Aorta (tissue), 5 donors: Measurements from ENCODE around the gene PTGES2. TPM values are rescaled to one million over a fixed set of nuclear protein-coding genes. Genes with fewer than 3 reads are reported as not detected.

Source experiments
- ATAC-seq: fragments of 200-7000 bp; cut with Tn5 transposase; one replicate; pipeline ENCODE4 v1.9.1; 2022; ENCODE audit warnings: moderate library complexity; ENCODE audit not compliant: low FRiP score
- DNase-seq, 2 donors: peaks; one replicate each; pipeline ENCODE4 v3.0.0-alpha.2; 2020
- H3K27ac ChIP-seq, 2 donors: one replicate each; pipeline ENCODE4 v1.5.1; 2013; ENCODE audit warnings: low read length in 2 of 2, mild to moderate bottlenecking in 2 of 2, moderate library complexity in 2 of 2, control low read depth in 1 of 2, inconsistent platforms in 1 of 2, low read depth in 1 of 2
- H3K27me3 ChIP-seq, 2 donors: one replicate each; pipeline ENCODE4 v1.6.1; 2013; ENCODE audit warnings: control low read depth in 1 of 2, low read length in 1 of 2, mild to moderate bottlenecking in 1 of 2, moderate library complexity in 1 of 2; ENCODE audit not compliant: insufficient read depth in 2 of 2, control insufficient read depth in 1 of 2
- H3K36me3 ChIP-seq, 2 donors: one replicate each; pipeline ENCODE4 v1.6.1; 2013; ENCODE audit warnings: control low read depth in 1 of 2, low read length in 1 of 2, mild to moderate bottlenecking in 1 of 2; ENCODE audit not compliant: insufficient read depth in 2 of 2, control insufficient read depth in 1 of 2
- H3K4me1 ChIP-seq, 2 donors: one replicate each; pipeline ENCODE4 v1.6.1; 2013; ENCODE audit warnings: low read length in 2 of 2, control low read depth in 1 of 2, mild to moderate bottlenecking in 1 of 2, moderate library complexity in 1 of 2; ENCODE audit not compliant: insufficient read depth in 2 of 2, control insufficient read depth in 1 of 2
- H3K4me3 ChIP-seq, 2 donors: one replicate each; pipeline ENCODE4 v1.5.1; 2013; ENCODE audit warnings: low read length in 2 of 2, control low read depth in 1 of 2, mild to moderate bottlenecking in 1 of 2
- H3K9me3 ChIP-seq: one replicate; pipeline ENCODE4 v1.6.1; 2013; ENCODE audit warnings: mild to moderate bottlenecking, low read length; ENCODE audit not compliant: control insufficient read depth
- WGBS, 2 donors: extraction: QIAGEN DNeasy Blood & Tissue Kit; methylation state at CpG; one replicate each; pipeline ENCODE4 v1.1.7; 2013; 5-methylcytosine and 5-hydroxymethylcytosine counted together
- intact Hi-C, 2 donors: fragments of 100-400 bp; cut with DNase I; formaldehyde crosslinking; loops; one replicate each; pipeline versions ENCODE4 v1.14.2 to v1.15.0; 2022
- polyA plus RNA-seq, 2 donors: library from polyadenylated mRNA; stranded (reverse); fragments of 200-250 nt; gene quantifications; one replicate each; pipeline ENCODE4 v1.2.3, GENCODE V29; 2013
- total RNA-seq, 2 donors: library from RNA; stranded (reverse); fragmentation: NEBNext Ultra II Directional; extraction: Animal tissue kit (Norgen Biotek cat#: 25700); gene quantifications; one replicate each; pipeline ENCODE4 v1.2.1, GENCODE V29; 2021
- donor health status: healthy with polysubstance abuse.
- donor health status: Bipolar disorder and iron deficiency.
- donor health status: DM: no; HTN: no; CAD: no.
- donor health status: DM: no; HTN: no; CAD: no.
- donor health status: DM: yes; HTN: yes; CAD: no.

PTGES2 gene
- total and polyA plus RNA-seq, 4 donors = 29.9 to 56.2 (median 37.8) TPM

- WGBS, 2 donors = 3 to 5% methylated on average over 31 to 32 of the region's 32 CpGs
- H3K4me1 ChIP-seq = peaks cover under 1 to 3% of the 10 kb centered on the region in 2 donors
- ATAC-seq (peak; percentile 69), DNase-seq (peak; percentile 95 to 97)
- peak overlapping the region; percentile 15 to 30 for H3K4me3 ChIP-seq
- no peaks in the 10 kb centered on the region for H3K27me3 ChIP-seq
- intact Hi-C loops = no loop called here
- peak overlapping the region; percentile 91 to 92 for H3K27ac ChIP-seq
- H3K36me3 ChIP-seq = peaks cover 0 to 3% of the 10 kb centered on the region in 2 donors
- no peaks in the 10 kb centered on the region for H3K9me3 ChIP-seq
Observed at GRCh38 chr9:128098297-128099230, 29.0 kb downstream of the PTGES2 start.

GRCh38 chr9:128097543-128098296, 29.8 kb downstream of the PTGES2 start:
- ATAC-seq (no peak), DNase-seq (peak in 1 of 2 donors; percentile 75)
- intact Hi-C loops = no loop called here

DNA sequence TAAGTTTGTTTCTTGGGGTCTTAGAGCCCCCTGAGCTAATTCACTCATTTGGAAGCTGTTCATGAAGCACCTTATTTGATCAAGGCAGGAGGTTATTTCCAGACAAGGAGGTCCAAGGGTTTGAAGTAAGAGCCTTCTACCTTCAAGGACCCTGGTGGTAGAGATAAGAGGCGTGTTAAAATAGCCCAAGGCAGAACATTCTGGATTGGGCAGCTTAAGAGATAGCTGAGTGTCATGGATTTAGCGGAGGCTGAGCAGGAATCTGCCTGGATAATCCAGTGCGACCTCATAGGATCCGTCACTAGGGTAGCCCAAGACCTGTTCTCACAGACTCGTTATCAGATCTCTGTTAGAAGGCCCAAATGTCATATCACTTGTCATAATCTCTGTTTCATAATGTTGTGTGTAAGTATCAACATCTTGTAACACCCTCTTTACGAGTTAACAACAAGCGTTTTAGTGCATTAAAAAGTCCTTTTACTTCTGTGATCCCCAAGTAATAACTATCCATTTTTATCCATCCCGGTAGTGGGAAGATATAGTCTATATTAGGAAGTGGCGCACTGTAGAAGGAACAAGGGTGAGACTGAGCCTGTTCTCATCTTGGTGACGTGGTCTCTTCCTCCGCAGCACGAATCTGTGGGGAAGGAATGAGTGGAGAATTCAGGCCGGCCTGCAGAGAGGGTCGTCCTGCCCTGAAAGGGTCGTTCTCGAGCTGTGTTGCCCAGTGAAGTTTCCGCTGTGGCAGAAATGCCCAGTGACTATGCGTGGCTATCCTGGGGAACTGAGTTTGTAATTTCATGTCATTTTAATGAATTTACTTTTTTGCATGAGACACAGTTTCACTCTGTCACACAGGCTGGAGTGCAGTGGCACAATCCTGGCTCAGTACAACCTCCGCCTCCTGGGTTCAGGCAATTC, 30.7 kb downstream of the PTGES2 start:
- intact Hi-C loops = no loop called here
- Histone ChIP-seq H3K27ac (peak overlapping the region in 1 of 2 donors; percentile 91), H3K9me3 (no peaks in the 10 kb centered on the region), H3K4me3 (no peak overlapping the region), H3K36me3 (no peaks in the 10 kb centered on the region), H3K27me3 (no peaks in the 10 kb centered on the region), H3K4me1 (peaks cover 3 to 5% of the 10 kb centered on the region in 2 donors)
- DNase-seq = no peak
- ATAC-seq = no peak
- 86% methylated on average over 19 of the region's 19 CpGs for WGBS, 2 donors

More at GRCh38 chr9:128097543-128098296, 29.8 kb downstream of the PTGES2 start:
- Histone ChIP-seq H3K9me3 (no peaks in the 10 kb centered on the region), H3K4me3 (no peak overlapping the region), H3K27me3 (no peaks in the 10 kb centered on the region), H3K36me3 (peaks cover 0 to 3% of the 10 kb centered on the region in 2 donors), H3K27ac (peak overlapping the region; percentile 74 to 91), H3K4me1 (peaks cover 3 to 5% of the 10 kb centered on the region in 2 donors)
- 48 to 50% methylated on average over 13 of the region's 13 CpGs for WGBS, 2 donors

DNA sequence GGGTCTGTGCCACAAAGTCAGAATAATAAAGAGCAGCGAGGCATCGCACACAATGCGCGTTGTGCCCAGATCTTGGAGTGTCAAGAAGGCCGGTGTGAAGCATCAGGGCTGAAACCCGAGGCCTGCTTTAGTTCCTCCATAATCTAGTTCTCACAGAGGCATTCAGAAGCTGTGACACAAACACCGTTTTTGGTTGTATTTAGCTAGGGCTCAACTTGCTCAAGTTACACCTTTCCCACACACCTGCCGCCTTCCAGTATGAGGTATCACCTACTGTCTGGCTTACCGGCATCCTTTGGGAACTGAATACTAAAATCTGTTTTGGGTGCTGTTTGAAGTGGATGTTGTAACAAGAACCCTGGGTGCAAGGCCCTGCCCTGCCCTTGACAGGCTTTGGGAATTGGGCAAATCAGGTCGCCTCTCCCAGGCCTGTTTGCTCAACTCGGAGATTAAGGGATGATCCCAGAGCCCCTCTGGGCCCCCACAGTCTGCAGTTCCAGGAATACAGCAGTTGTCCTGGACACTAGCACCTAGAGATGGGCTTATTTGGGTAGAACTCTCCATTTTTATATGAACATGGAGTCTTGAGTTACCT, 32.5 kb downstream of the PTGES2 start:
- Histone ChIP-seq H3K9me3 (no peaks in the 10 kb centered on the region), H3K4me3 (no peak overlapping the region), H3K27ac (peak overlapping the region; percentile 59 to 98), H3K36me3 (no peaks in the 10 kb centered on the region), H3K27me3 (no peaks in the 10 kb centered on the region), H3K4me1 (peaks cover 3 to 5% of the 10 kb centered on the region in 2 donors)
- intact Hi-C loops = no loop called here
- DNase-seq (no peak), ATAC-seq (no peak)
- 79 to 80% methylated on average over 11 of the region's 11 CpGs for WGBS, 2 donors

DNA sequence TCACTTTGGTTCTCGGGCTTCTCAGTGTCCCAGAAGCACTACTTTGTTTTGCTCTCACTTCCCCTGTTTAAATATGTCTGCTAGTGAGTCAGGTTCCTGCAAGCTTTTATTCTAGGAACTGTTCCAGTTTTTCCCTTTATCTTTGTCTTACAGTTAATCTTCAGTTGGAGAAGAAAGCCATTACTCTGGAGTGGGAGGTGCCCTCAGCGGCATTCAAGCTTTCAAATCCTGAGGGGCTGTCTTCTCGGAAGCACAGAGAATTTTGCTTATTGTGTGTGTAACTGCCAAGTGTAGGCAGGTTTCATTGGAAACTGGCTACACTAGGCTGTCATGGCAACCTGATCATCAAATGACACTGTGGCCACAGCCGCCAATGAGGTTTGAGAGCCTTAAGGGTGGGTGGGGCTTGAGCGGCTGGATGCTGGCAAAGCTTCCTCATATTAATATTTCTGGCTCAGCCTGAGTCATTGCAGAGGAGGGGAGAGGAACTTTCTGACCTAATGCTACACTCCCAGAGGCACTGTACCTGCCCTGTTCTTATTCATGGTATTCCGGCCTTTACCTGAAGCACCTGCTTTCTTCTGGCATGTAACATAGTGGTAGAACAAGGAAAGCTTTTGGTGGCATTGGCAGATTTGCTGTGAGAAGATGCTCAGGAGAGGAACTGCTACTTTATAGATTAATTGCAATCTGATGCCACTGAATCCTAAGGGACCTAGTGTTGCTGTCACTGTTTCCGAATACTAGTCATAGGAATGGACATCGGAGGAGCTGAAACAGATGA, 33.2 kb downstream of the PTGES2 start:
- Histone ChIP-seq H3K36me3 (no peaks in the 10 kb centered on the region), H3K9me3 (no peaks in the 10 kb centered on the region), H3K4me3 (no peak overlapping the region), H3K27me3 (no peaks in the 10 kb centered on the region), H3K27ac (peak overlapping the region; percentile 59 to 98), H3K4me1 (peaks cover 3 to 5% of the 10 kb centered on the region in 2 donors)
- DNase-seq (peak; percentile 93 to 95), ATAC-seq (peak; percentile 86)
- intact Hi-C loops = no loop called here
- WGBS, 2 donors = 6 to 8% methylated on average over 8 of the region's 8 CpGs

DNA sequence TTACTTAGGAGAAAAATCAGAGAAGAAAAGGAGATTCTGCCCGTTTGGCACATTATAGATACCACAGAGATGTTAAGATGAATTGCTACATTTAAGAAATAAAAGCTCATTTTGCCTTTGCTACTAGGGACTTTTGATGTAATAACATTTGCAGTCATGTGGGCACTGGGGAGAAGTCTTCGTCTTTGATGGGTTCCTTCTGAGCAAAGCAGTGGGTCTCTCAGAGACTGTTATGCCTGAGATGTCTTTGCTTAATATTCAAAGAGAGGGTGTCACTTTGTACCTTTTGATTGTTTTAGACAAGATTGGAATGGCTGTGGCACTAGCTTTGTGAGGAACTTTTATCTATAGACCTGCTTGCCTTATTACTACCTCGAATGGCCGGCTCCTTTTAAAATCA, 34.5 kb downstream of the PTGES2 start:
- ATAC-seq = no peak
- no peaks in the 10 kb centered on the region for H3K27me3 ChIP-seq
- no peaks in the 10 kb centered on the region for H3K36me3 ChIP-seq
- no peaks in the 10 kb centered on the region for H3K9me3 ChIP-seq
- WGBS, 2 donors = 27 to 42% methylated on average over 4 of the region's 4 CpGs
- DNase-seq = no peak
- H3K27ac ChIP-seq = peak overlapping the region; percentile 84 to 94
- H3K4me1 ChIP-seq = peaks cover 3 to 5% of the 10 kb centered on the region in 2 donors
- H3K4me3 ChIP-seq = no peak overlapping the region
- intact Hi-C loops = no loop called here

GRCh38 chr9:128092199-128092977, 35.1 kb downstream of the PTGES2 start:
- H3K27ac ChIP-seq = peak overlapping the region; percentile 20 to 94
- H3K4me1 ChIP-seq = peaks cover 3 to 5% of the 10 kb centered on the region in 2 donors
- DNase-seq (no peak), ATAC-seq (no peak)
- 78 to 84% methylated on average over 16 of the region's 16 CpGs for WGBS, 2 donors
- H3K27me3 ChIP-seq = no peaks in the 10 kb centered on the region
- H3K9me3 ChIP-seq = no peaks in the 10 kb centered on the region
- H3K36me3 ChIP-seq = no peaks in the 10 kb centered on the region
- no peak overlapping the region for H3K4me3 ChIP-seq
- intact Hi-C loops = no loop called here
